Measurements from ENCODE around the gene FCHO2.

DNA sequence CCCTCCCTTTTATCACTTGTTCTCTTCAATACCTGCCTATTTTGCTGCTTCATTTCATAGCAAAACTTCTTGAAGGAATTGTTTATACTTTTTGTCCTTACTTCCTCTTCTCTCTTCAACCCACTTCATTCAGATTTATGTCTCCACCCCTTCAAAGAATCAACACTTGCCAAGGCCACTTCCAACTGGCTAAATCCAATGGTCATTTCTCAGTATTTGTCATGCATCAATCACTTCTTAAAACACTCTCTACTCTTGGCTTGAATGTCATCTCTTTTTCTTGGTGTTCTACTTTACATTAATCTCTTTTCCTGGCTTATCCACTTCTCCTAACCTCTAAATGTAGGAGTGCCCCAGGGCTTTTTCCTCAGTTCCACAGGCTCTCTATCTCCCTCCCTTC is 8.3 kb upstream of the FCHO2 start:
- TF ChIP-seq, protein P1, sequence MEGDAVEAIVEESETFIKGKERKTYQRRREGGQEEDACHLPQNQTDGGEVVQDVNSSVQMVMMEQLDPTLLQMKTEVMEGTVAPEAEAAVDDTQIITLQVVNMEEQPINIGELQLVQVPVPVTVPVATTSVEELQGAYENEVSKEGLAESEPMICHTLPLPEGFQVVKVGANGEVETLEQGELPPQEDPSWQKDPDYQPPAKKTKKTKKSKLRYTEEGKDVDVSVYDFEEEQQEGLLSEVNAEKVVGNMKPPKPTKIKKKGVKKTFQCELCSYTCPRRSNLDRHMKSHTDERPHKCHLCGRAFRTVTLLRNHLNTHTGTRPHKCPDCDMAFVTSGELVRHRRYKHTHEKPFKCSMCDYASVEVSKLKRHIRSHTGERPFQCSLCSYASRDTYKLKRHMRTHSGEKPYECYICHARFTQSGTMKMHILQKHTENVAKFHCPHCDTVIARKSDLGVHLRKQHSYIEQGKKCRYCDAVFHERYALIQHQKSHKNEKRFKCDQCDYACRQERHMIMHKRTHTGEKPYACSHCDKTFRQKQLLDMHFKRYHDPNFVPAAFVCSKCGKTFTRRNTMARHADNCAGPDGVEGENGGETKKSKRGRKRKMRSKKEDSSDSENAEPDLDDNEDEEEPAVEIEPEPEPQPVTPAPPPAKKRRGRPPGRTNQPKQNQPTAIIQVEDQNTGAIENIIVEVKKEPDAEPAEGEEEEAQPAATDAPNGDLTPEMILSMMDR (IDR thresholded peaks at IDR 0.05; ENCODE audit: low read length) = no peak
- no peak for TF ChIP-seq EZH2 (IDR thresholded peaks at IDR 0.05; ENCODE audit: borderline replicate concordance, low read length)
